Measurements from ENCODE around the gene CCDC191.

The CCDC191 gene

GRCh38 chr3:114043205-114043604 lies 13.1 kb downstream of the CCDC191 start:
- Histone ChIP-seq H2AFZ (no peak overlapping the region), H3K36me3 (ENCODE audit: control insufficient read depth, insufficient read depth, low read length) (no peaks in the 10 kb centered on the region), H3K4me2 (ENCODE audit: low read length) (no peak overlapping the region), H3K9ac (no peak overlapping the region), H3K27me3 (ENCODE audit: control insufficient read depth, insufficient read depth, low read length) (no peaks in the 10 kb centered on the region), H3K9me3 (ENCODE audit: control insufficient read depth, low read length) (no peaks in the 10 kb centered on the region), H3K27ac (no peak overlapping the region), H3K4me1 (no peaks in the 10 kb centered on the region), H3K4me3 (ENCODE audit: low read depth, low read length) (no peak overlapping the region), H3K79me2 (no peaks in the 10 kb centered on the region)
- TF ChIP-seq, protein P1, sequence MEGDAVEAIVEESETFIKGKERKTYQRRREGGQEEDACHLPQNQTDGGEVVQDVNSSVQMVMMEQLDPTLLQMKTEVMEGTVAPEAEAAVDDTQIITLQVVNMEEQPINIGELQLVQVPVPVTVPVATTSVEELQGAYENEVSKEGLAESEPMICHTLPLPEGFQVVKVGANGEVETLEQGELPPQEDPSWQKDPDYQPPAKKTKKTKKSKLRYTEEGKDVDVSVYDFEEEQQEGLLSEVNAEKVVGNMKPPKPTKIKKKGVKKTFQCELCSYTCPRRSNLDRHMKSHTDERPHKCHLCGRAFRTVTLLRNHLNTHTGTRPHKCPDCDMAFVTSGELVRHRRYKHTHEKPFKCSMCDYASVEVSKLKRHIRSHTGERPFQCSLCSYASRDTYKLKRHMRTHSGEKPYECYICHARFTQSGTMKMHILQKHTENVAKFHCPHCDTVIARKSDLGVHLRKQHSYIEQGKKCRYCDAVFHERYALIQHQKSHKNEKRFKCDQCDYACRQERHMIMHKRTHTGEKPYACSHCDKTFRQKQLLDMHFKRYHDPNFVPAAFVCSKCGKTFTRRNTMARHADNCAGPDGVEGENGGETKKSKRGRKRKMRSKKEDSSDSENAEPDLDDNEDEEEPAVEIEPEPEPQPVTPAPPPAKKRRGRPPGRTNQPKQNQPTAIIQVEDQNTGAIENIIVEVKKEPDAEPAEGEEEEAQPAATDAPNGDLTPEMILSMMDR (IDR thresholded peaks at IDR 0.05), result no peak

DNA sequence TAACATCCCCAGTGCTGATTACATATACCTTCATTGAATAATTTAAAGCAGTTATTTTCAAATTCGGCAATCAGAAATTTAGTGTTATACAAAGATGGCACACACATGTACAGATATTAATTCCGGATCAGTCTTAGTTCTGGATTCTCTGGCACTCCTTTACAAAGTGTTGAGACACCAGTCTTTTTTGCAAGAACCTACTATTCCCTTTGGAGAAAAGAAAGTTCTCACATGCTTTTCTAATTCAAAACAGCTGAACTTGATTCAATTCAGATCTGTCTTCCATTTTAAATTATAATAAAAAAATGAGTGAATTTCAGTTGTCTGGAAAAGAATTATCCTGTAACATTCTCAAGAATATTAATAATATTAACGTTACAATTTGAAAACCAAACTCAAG lies 20.4 kb downstream of the CCDC191 start:
- no peak overlapping the region for H3K27ac ChIP-seq
- TF ChIP-seq, protein P1 (IDR thresholded peaks at IDR 0.05), result no peak
- H3K9me3 ChIP-seq (ENCODE audit: control insufficient read depth, low read length), result no peaks in the 10 kb centered on the region
- no peaks in the 10 kb centered on the region for H3K36me3 ChIP-seq (ENCODE audit: control insufficient read depth, insufficient read depth, low read length)
- no peak overlapping the region for H3K4me2 ChIP-seq (ENCODE audit: low read length)
- H3K27me3 ChIP-seq (ENCODE audit: control insufficient read depth, insufficient read depth, low read length), result no peaks in the 10 kb centered on the region
- H3K9ac ChIP-seq, result no peak overlapping the region
- H3K4me3 ChIP-seq (ENCODE audit: low read depth, low read length), result no peak overlapping the region
- H3K79me2 ChIP-seq, result no peaks in the 10 kb centered on the region
- H3K4me1 ChIP-seq, result no peaks in the 10 kb centered on the region
- H2AFZ ChIP-seq, result no peak overlapping the region

DNA sequence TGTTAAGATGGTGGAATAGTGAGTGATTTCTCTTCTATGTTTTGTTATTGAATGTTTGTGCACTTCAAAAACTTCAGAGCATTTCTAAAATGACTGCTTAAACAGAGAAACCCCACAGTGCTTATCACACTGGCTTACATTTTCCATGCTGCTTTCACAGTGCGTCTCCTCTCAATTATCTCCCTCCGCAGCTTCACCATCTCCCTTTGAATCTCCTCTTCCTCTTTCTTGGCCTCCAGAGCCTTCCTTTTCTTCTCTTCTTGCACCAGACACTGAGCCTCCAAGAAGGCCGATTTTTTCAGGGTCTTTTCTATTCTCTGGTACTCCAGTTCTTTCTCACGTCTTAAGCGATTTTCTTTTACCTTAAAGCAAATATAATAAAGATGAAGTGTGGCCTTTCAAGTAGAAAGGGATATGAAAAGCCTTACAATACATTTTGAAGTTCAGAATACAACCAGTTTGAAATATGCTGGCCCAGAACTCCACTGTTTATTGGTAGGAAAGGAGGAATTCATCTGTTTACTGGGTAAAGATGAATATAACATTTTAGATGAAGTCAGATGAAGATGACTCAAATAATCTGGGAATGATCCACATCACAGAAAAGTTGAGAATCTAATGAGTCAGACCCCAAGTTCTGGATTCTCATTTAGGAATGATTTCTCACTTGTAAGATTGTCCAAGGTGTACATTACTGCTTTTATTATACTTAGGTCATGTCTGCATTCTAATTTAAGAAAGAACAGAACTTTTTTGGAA lies 21.4 kb downstream of the CCDC191 start:
- H3K9ac ChIP-seq, result no peak overlapping the region
- H3K27ac ChIP-seq, result no peak overlapping the region
- no peak overlapping the region for H3K4me3 ChIP-seq (ENCODE audit: low read depth, low read length)
- H2AFZ ChIP-seq, result no peak overlapping the region
- no peaks in the 10 kb centered on the region for H3K27me3 ChIP-seq (ENCODE audit: control insufficient read depth, insufficient read depth, low read length)
- TF ChIP-seq, protein P1 (IDR thresholded peaks at IDR 0.05), result no peak
- no peaks in the 10 kb centered on the region for H3K4me1 ChIP-seq
- no peaks in the 10 kb centered on the region for H3K36me3 ChIP-seq (ENCODE audit: control insufficient read depth, insufficient read depth, low read length)
- no peaks in the 10 kb centered on the region for H3K79me2 ChIP-seq
- no peak overlapping the region for H3K4me2 ChIP-seq (ENCODE audit: low read length)
- H3K9me3 ChIP-seq (ENCODE audit: control insufficient read depth, low read length), result no peaks in the 10 kb centered on the region

DNA sequence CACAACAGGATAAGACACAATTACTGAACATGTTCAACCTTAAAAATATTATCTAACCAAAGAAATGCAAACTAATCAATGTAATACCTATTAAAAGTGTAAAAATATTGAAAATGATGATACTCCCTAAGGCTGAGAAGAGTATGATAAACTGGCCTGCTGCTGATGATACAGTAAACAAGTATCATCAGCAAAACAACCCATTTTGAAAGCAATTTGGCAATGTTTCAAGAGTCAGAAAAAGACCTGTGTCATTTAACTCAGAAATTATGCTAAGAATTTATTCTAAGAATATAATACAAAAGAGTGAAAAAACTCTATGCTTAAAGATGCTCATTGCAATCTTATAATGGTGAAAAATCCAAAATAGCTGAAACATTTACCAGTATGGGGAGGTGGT lies 22.1 kb downstream of the CCDC191 start:
- no peak overlapping the region for H2AFZ ChIP-seq
- no peak overlapping the region for H3K4me3 ChIP-seq (ENCODE audit: low read depth, low read length)
- no peaks in the 10 kb centered on the region for H3K9me3 ChIP-seq (ENCODE audit: control insufficient read depth, low read length)
- no peak overlapping the region for H3K9ac ChIP-seq
- no peaks in the 10 kb centered on the region for H3K27me3 ChIP-seq (ENCODE audit: control insufficient read depth, insufficient read depth, low read length)
- no peaks in the 10 kb centered on the region for H3K36me3 ChIP-seq (ENCODE audit: control insufficient read depth, insufficient read depth, low read length)
- no peaks in the 10 kb centered on the region for H3K79me2 ChIP-seq
- no peak overlapping the region for H3K27ac ChIP-seq
- no peak overlapping the region for H3K4me2 ChIP-seq (ENCODE audit: low read length)
- no peaks in the 10 kb centered on the region for H3K4me1 ChIP-seq
- TF ChIP-seq, protein P1 (IDR thresholded peaks at IDR 0.05), result no peak

GRCh38 chr3:114033721-114034120 lies 22.6 kb downstream of the CCDC191 start:
- H3K9ac ChIP-seq, result no peak overlapping the region
- TF ChIP-seq, protein P1 (IDR thresholded peaks at IDR 0.05), result no peak
- no peak overlapping the region for H3K4me3 ChIP-seq (ENCODE audit: low read depth, low read length)
- H3K9me3 ChIP-seq (ENCODE audit: control insufficient read depth, low read length), result no peaks in the 10 kb centered on the region
- no peak overlapping the region for H3K27ac ChIP-seq
- H3K27me3 ChIP-seq (ENCODE audit: control insufficient read depth, insufficient read depth, low read length), result no peaks in the 10 kb centered on the region
- no peaks in the 10 kb centered on the region for H3K79me2 ChIP-seq
- no peak overlapping the region for H2AFZ ChIP-seq
- no peaks in the 10 kb centered on the region for H3K36me3 ChIP-seq (ENCODE audit: control insufficient read depth, insufficient read depth, low read length)
- H3K4me1 ChIP-seq, result no peaks in the 10 kb centered on the region
- H3K4me2 ChIP-seq (ENCODE audit: low read length), result no peak overlapping the region

Measured in parathyroid adenoma (tissue), 2 donors.